Smooth muscle cell of the pulmonary artery (primary cell): ENCODE results near the gene TTLL8. TPM values are rescaled to one million over a fixed set of nuclear protein-coding genes. Genes with fewer than 3 reads are reported as not detected.

ENCODE experiments used
- total RNA-seq: library from RNA; depleted of rRNA; stranded (reverse); fragments of >200 nt; gene quantifications from 2 replicates; pipeline ENCODE4 v1.2.3, GENCODE V29; 2014

Gene TTLL8
- not detected in 2 replicates for total RNA-seq

GRCh38 chr22:50058061-50058905 lies at the start of gene TTLL8:
Gene TTLL8, minus strand, starts transcription at chr22:50058298.

DNA sequence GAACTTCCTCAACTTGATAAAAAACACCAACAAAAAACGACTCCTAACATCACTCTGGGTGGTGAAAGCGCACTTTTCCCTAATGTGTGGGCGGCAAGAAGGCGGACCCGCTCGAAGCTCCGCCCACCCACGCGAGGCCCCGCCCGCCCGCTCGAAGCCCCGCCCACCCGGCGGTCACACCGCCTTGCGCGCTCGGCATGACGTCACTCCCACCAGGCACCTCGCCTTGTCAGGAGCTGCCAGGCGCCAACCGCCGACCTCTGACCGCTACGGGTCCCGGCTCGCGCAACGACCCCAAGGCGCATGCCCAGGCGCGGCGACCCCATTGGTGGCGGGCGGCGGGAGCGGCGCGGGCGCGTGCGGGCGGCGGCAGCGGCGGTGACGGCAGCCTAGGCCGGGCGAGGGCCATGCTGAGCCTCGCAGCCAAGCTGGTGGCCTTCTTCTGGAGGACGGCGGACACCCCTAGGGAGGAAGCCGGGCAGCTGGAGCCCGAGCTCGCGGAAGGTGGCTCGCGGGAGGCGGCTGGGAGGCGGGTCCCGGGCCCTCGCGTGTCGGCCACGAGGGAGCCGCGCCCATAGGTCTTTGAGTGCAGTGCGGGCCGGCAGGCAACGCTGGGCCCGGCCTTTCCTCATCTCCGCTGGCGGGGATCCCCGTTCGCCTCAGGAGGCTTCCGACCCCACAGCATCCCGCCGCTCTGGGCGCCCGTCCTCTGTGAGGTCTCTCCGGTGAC lies 31.7 kb upstream of the TTLL8 start, which contains the start of gene MOV10L1:
MOV10L1 (plus strand) TSS at position 325 of the 730 bp plus-strand sequence; CDS start at position 408, 83 bp downstream.

DNA sequence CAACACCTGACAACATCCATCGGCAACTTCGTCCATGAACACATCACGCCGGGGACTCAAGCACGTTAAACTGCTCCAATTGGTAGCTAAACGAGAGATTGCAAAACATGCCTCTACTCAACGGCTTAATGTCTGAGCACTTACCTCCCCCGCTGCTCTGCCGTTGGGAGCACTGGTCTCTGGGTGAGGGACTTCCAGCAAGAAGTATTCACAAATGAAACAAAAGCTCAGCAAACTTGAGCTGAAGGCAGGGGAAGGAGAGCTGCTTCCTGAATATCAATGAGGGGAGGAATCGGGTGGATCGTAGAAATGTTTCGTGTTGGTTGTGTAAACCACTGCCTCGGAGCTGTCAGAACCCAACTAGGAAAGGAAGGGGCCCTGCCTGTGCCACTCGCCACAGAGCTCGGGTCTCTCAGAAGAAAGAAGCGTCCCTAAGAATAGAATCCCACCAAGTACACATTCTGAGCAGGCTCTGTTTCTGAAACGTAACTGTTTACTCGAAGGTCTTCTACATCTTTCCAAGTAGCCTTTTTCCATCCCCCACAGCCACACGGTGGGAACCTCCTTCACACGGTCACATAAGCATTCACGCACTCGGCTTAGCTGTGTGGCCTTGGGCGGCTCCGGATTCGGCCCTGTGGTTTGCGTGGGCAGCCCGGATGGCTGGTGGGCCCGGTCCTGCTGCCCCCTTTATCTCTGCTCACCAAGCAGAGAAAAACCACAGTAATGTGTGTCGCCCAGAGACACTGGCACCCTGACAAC lies 27.3 kb upstream of the TTLL8 start, which contains the start of gene MLC1:
MLC1 (minus strand) TSS at position 216 of the 762 bp plus-strand sequence. CDS start 524 bp downstream, outside the sequence.

GRCh38 chr22:50012211-50013181 lies 45.6 kb downstream of the TTLL8 start, which contains the start of gene IL17REL:
Gene IL17REL, minus strand, starts transcription at chr22:50012765. Its CDS starts 119 bp downstream, at chr22:50012646.

Other genes with a start within 250 kb of the TTLL8 start
- 24.2 and 31.2 TPM in 2 replicates for gene BRD1, start 230.4 kb downstream of the TTLL8 start, total RNA-seq
- 10.7 and 16.7 TPM in 2 replicates for gene ZBED4, start 204.5 kb downstream of the TTLL8 start, total RNA-seq
- gene ALG12, start 139.9 kb downstream of the TTLL8 start, total RNA-seq = 26.1 and 33.2 TPM in 2 replicates
- gene CRELD2, start 139.7 kb downstream of the TTLL8 start, total RNA-seq = 79.4 and 83.6 TPM in 2 replicates
- 18.9 and 27.6 TPM in 2 replicates for gene PIM3, start 97.5 kb downstream of the TTLL8 start, total RNA-seq
- gene IL17REL, start 45.5 kb downstream of the TTLL8 start, total RNA-seq = not detected in 2 replicates
- gene MLC1, start 27.1 kb upstream of the TTLL8 start, total RNA-seq = 0.43 and 3.6 TPM in 2 replicates
- 1.5 and 1.7 TPM in 2 replicates for gene MOV10L1, start 31.7 kb upstream of the TTLL8 start, total RNA-seq
- 2.0 and 2.1 TPM in 2 replicates for gene PANX2, start 112.4 kb upstream of the TTLL8 start, total RNA-seq
- 16.8 and 26.7 TPM in 2 replicates for gene TRABD, start 127.6 kb upstream of the TTLL8 start, total RNA-seq
- 17.3 and 21.5 TPM in 2 replicates for gene SELENOO, start 142.7 kb upstream of the TTLL8 start, total RNA-seq
- 27.4 and 37.1 TPM in 2 replicates for gene TUBGCP6, start 186.7 kb upstream of the TTLL8 start, total RNA-seq
- 28.4 and 44.0 TPM in 2 replicates for gene HDAC10, start 193.0 kb upstream of the TTLL8 start, total RNA-seq
- 11.7 and 35.3 TPM in 2 replicates for gene MAPK12, start 203.4 kb upstream of the TTLL8 start, total RNA-seq
- 2.9 and 7.2 TPM in 2 replicates for gene MAPK11, start 212.1 kb upstream of the TTLL8 start, total RNA-seq
- gene PLXNB2, start 249.3 kb upstream of the TTLL8 start, total RNA-seq = 226 and 278 TPM in 2 replicates